Natural killer cell (primary cell): ENCODE measurements around the gene NCAM2. TPM values are rescaled to one million over a fixed set of nuclear protein-coding genes. Genes with fewer than 3 reads are reported as not detected.

Source experiments
- ATAC-seq, 3 donors: fragments of 150-1000 bp in 2 of 3; fragments of 200-7000 bp in 1 of 3; cut with Tn5 transposase; 1 replicate in 1 of 3; 2 replicates in 2 of 3; pipeline ENCODE4 v1.10.0; 2021; ENCODE audit warnings: mild to moderate bottlenecking in 2 of 3, moderate library complexity in 2 of 3
- DNase-seq, 2 donors: peaks; one replicate each; pipeline versions ENCODE4 v3.0.0 to v3.0.0-alpha.2; 2013 to 2021; ENCODE audit warnings: mixed read lengths in 1 of 2
- H3K27ac ChIP-seq: one replicate; pipeline ENCODE4 v1.5.1; 2013; ENCODE audit warnings: mild to moderate bottlenecking, low read length
- H3K27me3 ChIP-seq: one replicate; pipeline ENCODE4 v1.6.1; 2013; ENCODE audit warnings: low read length; ENCODE audit not compliant: control insufficient read depth, insufficient read depth
- H3K36me3 ChIP-seq: one replicate; pipeline ENCODE4 v1.6.1; 2013; ENCODE audit warnings: low read length; ENCODE audit not compliant: control insufficient read depth, insufficient read depth
- H3K4me1 ChIP-seq: one replicate; pipeline ENCODE4 v1.6.1; 2013; ENCODE audit warnings: low read length; ENCODE audit not compliant: control insufficient read depth, insufficient read depth
- H3K4me3 ChIP-seq: one replicate; pipeline ENCODE4 v1.5.1; 2013; ENCODE audit warnings: low read length
- H3K9me3 ChIP-seq: one replicate; pipeline ENCODE4 v1.6.1; 2013; ENCODE audit warnings: low read length; ENCODE audit not compliant: control insufficient read depth, insufficient read depth
- H3K27ac Mint-ChIP-seq, 2 donors: one replicate each; pipeline ENCODE4 v1.8.0; 2022; ENCODE audit warnings: mild to moderate bottlenecking in 2 of 2, mixed read lengths in 2 of 2, moderate library complexity in 1 of 2
- H3K27me3 Mint-ChIP-seq, 2 donors: one replicate each; pipeline ENCODE4 v1.8.0; 2022; ENCODE audit warnings: low read depth in 2 of 2, mixed read lengths in 2 of 2
- H3K36me3 Mint-ChIP-seq: one replicate; pipeline ENCODE4 v1.8.0; 2022; ENCODE audit warnings: mixed read lengths
- H3K4me1 Mint-ChIP-seq, 2 donors: one replicate each; pipeline ENCODE4 v1.8.0; 2022; ENCODE audit warnings: mixed read lengths in 2 of 2
- H3K4me3 Mint-ChIP-seq: one replicate; pipeline ENCODE4 v1.8.0; 2022; ENCODE audit warnings: mild to moderate bottlenecking, moderate library complexity, mixed read lengths
- H3K9me3 Mint-ChIP-seq, 2 donors: one replicate each; pipeline ENCODE4 v1.8.0; 2022; ENCODE audit warnings: mixed read lengths in 2 of 2
- WGBS: methylation state at CpG from one replicate; pipeline ENCODE4 v1.1.7; 2013; ENCODE audit warnings: missing lambda C conversion rate; ENCODE audit not compliant: insufficient coverage; 5-methylcytosine and 5-hydroxymethylcytosine counted together
- intact Hi-C: fragments of 100-400 bp; cut with micrococcal nuclease; formaldehyde crosslinking; loops from one replicate; pipeline ENCODE4 v1.14.2; 2022
- total RNA-seq, 4 donors: library from RNA; stranded (reverse); fragments of 120-200 nt in 1 of 4; gene quantifications; one replicate each; pipeline versions ENCODE4 v1.2.3 to v1.2.4, GENCODE V29; 2013 to 2022
- TF ChIP-seq, protein P1 (sequence below): fragments of 200-600 bp; IDR thresholded peaks from one replicate; pipeline ENCODE4 v1.8.0; 2022; ENCODE audit warnings: antibody characterized with exemption

NCAM2 gene
- total RNA-seq, 3 donors from 2014 or later (not counting 1 experiment from before 2014, with no cell fraction given) = not detected

- TF ChIP-seq, protein P1, sequence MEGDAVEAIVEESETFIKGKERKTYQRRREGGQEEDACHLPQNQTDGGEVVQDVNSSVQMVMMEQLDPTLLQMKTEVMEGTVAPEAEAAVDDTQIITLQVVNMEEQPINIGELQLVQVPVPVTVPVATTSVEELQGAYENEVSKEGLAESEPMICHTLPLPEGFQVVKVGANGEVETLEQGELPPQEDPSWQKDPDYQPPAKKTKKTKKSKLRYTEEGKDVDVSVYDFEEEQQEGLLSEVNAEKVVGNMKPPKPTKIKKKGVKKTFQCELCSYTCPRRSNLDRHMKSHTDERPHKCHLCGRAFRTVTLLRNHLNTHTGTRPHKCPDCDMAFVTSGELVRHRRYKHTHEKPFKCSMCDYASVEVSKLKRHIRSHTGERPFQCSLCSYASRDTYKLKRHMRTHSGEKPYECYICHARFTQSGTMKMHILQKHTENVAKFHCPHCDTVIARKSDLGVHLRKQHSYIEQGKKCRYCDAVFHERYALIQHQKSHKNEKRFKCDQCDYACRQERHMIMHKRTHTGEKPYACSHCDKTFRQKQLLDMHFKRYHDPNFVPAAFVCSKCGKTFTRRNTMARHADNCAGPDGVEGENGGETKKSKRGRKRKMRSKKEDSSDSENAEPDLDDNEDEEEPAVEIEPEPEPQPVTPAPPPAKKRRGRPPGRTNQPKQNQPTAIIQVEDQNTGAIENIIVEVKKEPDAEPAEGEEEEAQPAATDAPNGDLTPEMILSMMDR = no peak
- Mint-ChIP-seq H3K4me1 (no peaks in the 10 kb centered on the region), H3K4me3 (no peak overlapping the region), H3K27me3 (no peaks in the 10 kb centered on the region), H3K36me3 (no peaks in the 10 kb centered on the region), H3K27ac (no peak overlapping the region), H3K9me3 (no peaks in the 10 kb centered on the region)
- no peaks in the 10 kb centered on the region for H3K4me1 ChIP-seq
- DNase-seq = no peak
- 90% methylated on average over 2 of the region's 3 CpGs for WGBS
- no peak for ATAC-seq
- H3K36me3 ChIP-seq = no peaks in the 10 kb centered on the region
- no peak overlapping the region for H3K4me3 ChIP-seq
- no peaks in the 10 kb centered on the region for H3K9me3 ChIP-seq
- intact Hi-C loops = no loop called here
- H3K27me3 ChIP-seq = no peaks in the 10 kb centered on the region
- H3K27ac ChIP-seq = no peak overlapping the region
Observed at GRCh38 chr21:21182401-21183010, 184.3 kb downstream of the NCAM2 start.

DNA sequence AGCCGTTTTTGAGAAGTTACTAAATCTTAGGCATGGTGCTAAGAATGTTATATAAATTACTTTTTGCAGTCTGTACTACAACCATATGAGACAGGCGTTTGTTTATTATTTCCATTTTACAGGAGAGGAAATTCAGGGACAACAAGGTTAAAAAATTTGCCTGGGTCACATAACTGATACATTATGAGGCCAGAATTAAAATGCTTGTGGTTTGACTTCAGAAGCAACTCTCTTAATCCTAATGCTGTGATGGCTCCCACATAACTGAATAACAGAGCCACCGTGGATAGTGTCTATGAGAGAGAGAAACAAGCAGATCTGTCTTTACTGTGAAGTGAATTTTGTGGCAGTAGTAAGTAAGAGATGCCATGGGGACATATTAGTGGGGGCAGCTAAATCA lies 184.9 kb downstream of the NCAM2 start:
- no peak overlapping the region for H3K27ac ChIP-seq
- Mint-ChIP-seq H3K36me3 (no peaks in the 10 kb centered on the region), H3K9me3 (no peaks in the 10 kb centered on the region), H3K4me3 (no peak overlapping the region), H3K4me1 (no peaks in the 10 kb centered on the region), H3K27ac (no peak overlapping the region), H3K27me3 (no peaks in the 10 kb centered on the region)
- no peaks in the 10 kb centered on the region for H3K36me3 ChIP-seq
- no peaks in the 10 kb centered on the region for H3K4me1 ChIP-seq
- TF ChIP-seq, protein P1 = no peak
- H3K4me3 ChIP-seq = no peak overlapping the region
- no peaks in the 10 kb centered on the region for H3K27me3 ChIP-seq
- intact Hi-C loops = no loop called here
- H3K9me3 ChIP-seq = no peaks in the 10 kb centered on the region
- no peak for ATAC-seq
- no peak for DNase-seq
- WGBS = 73% methylated on average over 3 of the region's 3 CpGs

DNA sequence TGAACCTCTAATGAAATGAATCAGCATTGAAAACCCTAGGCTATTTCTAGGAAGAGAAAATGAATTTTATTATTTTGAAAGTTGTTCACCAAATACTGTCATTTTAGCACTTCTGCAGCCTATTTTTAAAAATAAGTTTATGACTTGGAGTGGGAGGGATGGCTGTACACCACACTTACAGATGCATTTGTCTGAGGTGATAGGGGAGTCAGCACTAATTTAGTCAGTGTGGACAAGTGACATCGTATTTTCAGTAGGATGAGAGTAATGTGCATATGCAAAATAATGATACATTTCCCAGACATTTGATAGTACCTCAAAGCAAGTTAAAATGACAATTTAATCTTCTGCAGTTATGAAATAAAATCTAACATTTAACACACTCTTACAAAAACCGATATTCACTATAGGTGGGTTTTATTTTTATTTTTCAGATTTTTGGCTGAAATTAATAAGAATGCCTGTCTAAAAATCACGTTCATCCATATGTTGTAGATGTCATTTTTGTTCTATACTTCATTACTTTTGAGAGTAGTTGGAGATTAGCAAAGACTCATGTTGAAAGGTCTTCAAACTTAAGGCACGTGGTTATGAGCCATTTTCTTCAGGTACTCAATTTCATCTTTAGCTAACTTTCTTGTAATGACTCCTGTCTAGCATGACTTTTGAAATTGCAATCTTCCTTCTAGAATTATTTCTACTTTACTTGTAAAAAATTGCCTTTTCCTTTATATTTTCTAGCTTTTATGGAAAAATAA lies 186.7 kb downstream of the NCAM2 start:
- no peaks in the 10 kb centered on the region for H3K9me3 Mint-ChIP-seq
- no peak overlapping the region for H3K27ac ChIP-seq
- no peak for DNase-seq
- H3K27me3 ChIP-seq = no peaks in the 10 kb centered on the region
- WGBS = 64% methylated on average over 1 of the region's 4 CpGs
- TF ChIP-seq, protein P1 = no peak
- no peaks in the 10 kb centered on the region for H3K36me3 Mint-ChIP-seq
- ATAC-seq = no peak
- no peak overlapping the region for H3K27ac Mint-ChIP-seq
- H3K27me3 Mint-ChIP-seq = no peaks in the 10 kb centered on the region
- intact Hi-C loops = no loop called here
- no peaks in the 10 kb centered on the region for H3K4me1 Mint-ChIP-seq
- H3K4me1 ChIP-seq = no peaks in the 10 kb centered on the region
- no peak overlapping the region for H3K4me3 Mint-ChIP-seq
- no peak overlapping the region for H3K4me3 ChIP-seq
- H3K9me3 ChIP-seq = no peaks in the 10 kb centered on the region
- no peaks in the 10 kb centered on the region for H3K36me3 ChIP-seq
